Measurements from ENCODE around the gene ITPKC.

The ITPKC gene

DNA sequence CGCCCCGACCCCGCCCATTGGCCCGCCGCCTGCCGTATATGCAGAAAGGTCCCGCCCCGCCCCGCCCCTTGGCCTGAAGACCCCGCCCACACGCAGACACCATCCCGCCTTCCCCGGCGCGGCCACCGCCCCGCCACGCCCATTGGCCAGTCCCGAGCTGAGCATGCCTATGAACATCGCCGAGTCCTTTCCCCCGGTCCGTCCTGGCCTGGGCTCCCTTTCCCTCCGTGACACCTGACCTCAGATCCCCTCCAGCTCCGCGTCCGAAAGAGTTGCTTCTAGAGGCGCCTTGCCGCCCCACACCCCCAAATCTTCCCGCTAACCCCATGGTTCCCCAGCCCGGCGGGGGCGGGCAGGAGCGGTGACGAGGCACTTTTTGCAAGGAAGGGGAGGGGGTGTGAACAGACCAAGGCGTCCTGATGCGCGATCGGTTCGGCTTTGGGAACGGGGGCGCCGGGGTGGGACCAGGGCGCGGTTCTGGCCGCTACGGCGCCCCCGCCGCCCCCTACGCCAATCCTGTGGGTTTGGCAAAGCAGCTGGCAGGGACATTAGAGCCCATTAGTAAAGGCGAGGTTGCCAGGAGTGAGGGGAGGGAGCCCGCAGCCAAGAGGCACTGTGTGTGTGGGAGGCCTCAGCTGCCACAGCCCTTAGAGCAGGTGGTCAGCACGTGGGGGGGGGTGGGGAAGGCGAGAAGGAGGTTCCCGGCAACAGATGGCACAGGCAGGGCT lies 26.1 kb upstream of the ITPKC start:
- peak; percentile 76 for DNase-seq (ENCODE audit: low read depth)

DNA sequence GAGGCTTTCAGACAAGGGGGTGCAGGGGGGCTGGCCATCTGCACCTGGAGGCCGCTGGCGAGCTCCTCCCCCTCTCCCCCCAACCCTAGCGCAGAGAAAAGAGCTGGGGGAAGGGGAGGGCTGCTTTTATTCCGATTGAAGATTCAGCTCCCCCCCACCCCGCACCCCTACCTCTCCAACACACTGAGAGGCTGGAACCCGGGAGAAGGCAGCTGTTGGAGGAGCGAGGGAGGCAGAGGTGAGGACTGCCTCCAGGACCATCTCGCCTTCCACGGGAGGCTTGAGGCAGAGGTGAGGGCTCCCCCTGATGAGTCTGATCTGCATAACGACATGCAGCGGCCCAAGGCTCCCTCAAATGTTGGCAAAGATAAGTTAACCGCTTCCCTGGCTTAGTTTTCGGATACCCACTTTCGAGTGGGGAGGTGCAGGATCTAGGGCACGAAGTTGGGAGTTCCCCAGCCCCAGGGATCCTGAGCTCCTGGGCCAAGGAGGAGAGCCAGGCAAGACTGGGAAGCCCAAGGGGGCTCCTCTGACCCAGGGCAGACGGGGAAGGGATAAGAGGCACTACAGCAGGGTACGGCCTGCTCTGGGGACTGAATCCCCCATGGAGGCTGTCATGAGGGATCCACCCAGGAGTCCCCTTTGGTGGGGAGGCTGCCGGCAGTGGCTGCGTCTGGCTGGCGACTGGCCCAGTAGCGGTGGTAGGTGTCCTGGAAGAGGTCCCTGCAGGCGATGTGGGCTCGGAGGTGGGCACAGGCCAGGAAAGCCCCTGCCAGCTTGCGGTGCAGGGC lies 25.3 kb upstream of the ITPKC start:
- DNase-seq (ENCODE audit: low read depth), result no peak

DNA sequence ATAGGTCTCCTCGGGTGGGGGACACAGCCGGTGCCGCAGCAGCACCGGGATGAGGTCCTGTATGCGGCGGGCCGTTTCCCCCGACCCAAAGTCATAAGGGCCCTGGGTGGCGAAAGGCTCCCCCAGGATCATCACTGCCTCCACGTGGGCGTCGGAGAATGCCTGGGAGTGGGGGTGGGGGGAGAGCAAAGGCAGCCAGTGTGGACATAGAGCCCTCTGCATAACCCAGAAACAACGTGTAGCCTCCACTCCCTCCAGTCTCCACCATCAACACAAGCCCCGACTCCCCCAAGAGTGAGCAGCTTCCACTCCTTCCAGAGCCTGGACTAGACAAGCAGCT lies 24.7 kb upstream of the ITPKC start:
- DNase-seq (ENCODE audit: low read depth), result no peak

DNA sequence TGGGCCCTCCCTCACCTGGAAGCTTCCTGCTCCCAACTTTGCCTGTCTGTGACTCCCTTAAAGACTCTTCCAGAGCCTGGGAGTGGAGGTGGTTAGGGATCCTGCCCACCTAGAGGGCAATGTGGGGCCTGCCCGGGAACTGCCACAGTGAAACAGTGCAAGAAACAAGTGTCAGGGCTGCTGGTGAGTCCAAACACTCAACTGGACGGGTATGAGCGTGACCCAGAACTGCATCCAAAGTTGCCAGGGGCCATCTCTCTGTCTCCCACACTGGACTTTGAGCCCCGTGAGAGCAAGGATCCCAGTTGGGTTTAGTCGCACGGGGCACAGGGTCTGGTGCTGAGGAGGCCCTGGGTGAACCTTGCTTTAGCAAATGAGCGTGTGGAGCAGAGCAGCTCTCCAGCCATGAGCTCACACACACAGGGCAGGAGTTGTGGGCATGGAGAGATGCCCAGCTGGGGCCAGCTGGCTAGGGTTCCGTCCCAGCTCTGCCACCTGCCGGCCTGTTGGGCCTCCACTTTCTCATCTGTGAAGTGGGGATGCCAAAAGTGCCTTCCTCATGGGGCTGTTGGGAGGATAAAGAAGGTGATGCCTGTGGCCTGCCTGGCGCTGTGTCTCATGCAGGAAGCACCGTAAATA lies 23.6 kb upstream of the ITPKC start:
- DNase-seq (ENCODE audit: low read depth), result no peak

DNA sequence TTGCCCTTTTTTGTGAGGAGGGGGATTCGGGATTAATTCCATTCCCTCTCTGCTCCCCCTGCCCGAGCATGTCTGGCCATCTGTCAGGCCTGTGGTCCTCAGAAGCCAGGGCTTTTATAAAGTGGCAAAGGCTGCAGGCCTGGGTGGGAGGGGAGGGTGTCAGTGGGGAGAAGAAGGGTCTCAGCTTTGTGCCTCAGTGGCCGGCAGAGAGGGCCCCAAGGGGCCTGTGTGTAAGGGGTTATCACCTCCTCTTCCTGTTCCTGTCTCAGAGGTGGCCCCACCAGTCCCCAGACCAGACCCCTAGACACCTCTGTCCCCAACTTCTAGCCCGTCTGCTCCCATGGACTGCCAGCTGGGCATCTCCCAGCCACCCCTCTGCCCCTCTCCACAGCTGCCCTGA lies 23.0 kb upstream of the ITPKC start:
- no peak for DNase-seq (ENCODE audit: low read depth)

DNA sequence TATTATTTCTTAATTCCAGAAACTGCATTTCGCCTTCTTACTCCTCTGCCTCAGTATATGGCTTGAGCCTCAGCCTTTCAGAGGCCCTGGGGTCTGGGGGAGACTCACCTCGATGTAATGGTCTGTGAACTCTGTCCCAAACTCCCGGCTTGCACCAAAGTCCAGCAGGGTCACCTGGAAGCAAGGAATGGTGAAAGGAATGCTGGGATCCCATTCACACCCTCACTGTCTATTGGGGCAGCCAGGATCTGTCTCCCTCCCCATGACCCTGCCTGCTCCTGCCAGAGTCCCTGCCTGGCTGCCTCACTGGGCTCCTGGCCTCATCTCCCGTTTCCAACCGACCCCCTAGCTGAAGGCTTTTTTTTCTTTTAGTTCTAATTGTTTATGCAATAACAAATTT lies 21.0 kb upstream of the ITPKC start:
- no peak for DNase-seq (ENCODE audit: low read depth)

DNA sequence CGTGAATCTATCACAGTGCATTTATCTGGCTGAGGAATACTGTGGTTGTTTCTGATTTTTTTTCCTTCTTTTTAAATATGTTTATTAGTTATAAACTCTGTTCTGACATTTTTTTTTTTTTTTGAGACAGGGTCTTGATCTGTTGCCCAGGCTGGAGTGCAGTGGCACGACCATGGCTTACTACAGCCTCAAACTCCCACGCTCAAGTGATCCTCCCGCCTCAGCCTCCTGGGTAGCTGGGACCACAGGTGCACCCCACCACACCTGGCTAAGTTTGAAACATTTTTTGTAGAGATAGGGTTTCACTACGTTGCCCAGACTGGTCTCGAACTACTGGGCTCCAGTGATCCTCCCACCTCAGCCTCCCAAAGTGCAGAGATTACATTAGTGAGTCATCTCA lies 19.9 kb upstream of the ITPKC start:
- no peak for DNase-seq (ENCODE audit: low read depth)

DNA sequence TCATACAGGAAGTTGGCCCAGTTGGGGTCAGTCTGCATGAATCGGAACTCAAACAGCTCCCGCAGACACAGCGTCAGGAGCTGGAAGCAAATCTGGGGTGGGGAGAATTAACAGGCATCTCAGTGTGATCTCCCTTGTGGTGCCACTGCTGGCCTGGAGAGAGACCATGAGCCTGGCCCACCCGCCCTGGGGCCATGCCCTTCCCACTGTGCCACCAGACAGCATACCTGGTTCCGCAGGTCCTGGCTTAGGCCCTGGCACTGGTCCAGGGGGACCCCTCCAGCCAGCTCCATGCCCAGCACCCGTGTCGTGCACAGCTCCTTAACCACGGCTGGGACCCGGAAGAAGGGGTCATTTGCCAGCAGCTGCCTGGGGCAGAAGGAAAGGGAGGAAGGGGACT lies 16.8 kb upstream of the ITPKC start:
- no peak for DNase-seq (ENCODE audit: low read depth)

DNA sequence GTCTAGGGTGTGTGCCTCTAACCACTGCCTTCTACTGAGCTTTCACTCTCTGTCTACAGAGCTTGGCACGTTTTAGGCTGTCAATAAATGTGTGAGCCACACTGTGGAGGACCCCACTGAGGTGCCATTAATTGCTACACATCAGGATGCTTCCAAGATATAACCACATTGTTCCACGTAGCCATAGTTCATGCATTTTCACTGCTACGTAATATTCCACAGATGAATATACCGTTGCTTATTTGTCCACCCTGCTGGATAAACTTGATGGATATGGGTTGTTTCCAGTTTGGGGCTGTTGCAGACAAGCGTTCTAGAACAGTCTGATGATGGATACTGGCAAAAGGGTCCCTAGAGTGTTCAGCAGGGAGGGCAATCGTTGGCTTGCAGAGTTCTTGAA lies 15.2 kb upstream of the ITPKC start:
- DNase-seq (ENCODE audit: low read depth), result no peak

DNA sequence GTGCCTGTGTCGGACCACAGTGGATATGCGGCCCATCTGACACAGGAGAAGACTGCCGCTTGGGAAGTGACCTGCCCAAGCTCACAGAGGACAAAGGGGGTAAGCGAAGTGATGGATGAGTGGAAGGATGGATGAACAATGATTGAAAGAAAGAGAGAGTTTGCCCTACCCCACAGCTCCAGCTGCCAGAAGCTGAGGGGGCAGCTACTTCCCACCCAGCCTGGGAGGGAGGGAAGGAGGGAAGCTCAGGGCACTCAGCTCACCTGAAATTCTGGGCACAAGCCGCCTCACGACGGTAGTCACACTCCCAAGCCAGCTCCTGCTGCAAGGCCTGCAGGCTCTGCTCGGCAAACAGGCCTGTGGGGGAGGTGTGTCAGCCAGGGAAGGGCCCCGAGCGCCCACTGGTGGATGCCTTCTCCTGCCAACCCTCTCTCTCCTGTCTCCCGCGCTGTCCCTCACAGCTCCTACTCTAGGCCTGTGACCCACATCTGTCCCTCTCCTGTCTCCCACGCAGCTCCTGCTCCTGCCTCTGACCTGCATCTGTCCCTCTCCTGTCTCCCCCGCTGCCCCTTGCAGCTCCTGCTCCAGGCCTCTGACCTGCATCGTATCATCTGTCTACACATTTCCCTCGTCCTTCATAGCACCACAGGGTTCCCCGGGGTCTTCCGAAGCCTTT lies 14.4 kb upstream of the ITPKC start:
- no peak for DNase-seq (ENCODE audit: low read depth)

DNA sequence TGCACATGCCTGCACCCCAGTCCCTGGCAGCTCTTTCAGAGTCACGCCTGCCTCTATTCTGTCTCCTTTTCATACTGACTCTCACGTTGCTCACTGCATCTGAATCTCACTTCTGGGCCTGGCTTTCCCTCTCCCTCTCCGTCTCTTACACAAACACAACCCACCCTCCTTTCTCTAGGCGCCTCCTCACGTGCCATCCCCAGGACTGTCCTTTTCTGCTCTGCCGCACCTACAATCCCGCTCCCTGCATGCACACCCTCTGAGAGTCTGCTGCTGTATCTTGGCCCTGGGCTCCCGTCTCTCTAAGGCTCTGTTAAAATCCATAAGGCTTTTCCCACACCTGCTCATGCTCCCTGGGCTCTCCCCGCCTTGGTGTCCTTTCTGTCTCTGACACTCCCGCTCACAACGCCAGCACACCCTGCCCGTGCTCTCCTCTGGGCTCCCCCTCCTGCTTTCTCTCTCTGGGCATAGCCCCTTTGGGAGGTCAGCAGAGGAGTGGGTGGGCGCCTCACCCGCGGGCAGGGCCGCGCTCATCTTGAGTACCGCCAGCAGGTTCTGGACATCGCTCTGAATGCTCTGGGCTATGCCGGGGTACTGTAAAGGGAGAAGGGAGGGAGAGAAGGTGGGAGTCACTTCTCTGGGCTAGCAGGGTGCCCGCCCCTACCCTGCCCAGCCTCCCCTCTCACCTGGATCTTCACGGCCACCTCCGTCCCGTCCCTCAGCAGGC lies 13.7 kb upstream of the ITPKC start:
- no peak for DNase-seq (ENCODE audit: low read depth)

DNA sequence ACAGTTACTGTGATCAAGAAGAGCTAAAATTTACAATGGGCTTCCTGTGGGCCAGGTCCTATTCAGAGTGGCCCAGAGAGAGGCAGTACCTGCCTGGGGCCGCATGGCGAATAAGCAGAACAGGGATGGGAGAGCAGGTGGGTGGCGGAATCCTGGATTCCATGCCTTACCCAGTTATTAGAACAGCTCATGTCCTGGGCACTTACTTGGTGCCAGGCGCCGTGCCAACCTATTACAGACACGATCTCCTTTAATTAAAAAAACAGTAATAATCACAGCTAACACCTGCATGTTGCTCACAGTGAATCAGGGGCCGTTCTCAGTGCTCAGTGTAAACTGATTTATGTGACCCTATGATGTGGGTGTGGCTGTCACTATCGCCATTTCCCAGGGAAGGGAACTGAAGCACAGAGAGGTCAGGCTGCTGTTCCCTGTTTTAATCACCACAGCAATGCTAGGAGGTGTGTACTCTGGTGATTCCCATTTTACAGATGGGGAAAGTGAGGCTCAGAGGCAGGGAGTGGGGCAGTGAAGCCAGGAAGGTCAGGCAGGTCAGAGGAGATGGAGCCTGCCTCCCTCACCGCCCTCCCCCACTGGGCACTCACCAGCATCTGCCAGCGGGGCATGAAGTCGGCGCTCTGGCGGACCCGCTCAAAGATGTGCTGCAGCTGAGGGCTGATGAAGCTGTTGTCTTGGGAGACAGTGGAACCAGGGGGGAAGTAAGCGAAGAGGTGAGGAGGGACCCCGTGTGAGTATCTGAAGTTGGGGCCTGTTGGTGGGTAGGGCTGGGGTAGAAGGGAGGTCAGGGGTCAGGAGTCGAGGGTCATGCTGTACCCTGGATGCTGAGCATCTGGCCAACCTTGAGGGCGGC lies 12.2 kb upstream of the ITPKC start:
- no peak for DNase-seq (ENCODE audit: low read depth)

DNA sequence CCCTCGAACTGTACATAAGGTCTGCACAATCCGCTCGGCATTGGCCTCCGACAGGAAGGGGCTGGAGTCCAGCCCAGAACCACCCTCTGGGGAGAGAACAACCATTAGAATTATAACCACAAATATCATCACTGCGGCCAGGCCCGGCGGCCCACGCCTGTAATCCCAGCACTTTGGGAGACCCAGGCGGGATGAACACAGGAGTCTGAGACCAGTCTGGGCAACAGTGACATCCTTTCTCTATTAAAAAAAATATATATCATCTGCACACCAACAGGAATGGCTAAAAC lies 11.6 kb upstream of the ITPKC start:
- no peak for DNase-seq (ENCODE audit: low read depth)

DNA sequence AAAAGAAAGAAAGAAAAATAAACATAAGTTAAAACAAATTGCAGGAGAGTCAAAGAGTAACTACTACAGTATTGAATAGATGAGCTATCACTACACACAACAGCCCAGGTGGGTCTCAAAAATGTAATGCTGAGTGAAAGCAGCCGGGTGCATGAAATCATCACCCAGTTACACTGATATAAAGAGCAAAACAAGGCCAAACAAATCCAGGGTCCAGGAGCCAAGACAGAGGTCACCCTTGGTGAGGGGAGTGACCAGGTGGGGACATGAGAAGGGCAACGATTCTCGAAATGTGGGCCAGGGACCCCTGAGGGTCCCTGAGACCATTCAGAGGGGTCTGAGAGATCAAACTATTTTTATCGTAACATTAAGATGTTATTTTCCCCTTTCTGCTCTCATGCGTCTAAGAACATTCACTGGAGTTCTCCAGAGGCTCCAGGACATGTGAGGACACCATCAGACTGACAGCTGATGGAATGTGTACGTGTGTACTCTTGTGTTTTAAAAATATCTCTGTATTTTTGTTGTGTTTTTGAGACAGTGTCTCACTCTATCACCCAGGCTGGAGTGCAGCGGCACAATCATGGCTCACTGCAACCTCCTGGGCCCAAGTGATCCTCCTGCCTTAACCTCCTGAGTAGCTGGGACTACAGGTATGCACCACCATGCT lies 10.8 kb upstream of the ITPKC start:
- no peak for DNase-seq (ENCODE audit: low read depth)

DNA sequence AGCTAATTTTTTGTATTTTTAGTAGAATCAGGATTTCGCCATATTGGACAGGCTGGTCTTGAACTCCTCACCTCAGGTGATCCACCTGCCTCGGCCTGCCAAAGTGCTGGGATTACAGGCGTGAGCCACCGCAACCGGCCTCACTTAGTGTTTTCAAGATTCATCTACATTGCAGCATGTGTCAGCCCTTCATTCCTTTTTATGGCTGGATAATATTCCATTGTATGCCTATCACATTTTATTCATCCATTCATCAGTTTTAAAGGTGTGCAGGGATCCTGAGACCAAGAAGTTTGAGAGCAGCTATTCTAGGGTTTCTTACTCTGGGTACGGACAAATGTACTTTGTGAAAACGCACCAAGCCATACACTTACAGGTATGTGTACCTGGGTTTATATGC lies 9.3 kb upstream of the ITPKC start:
- no peak for DNase-seq (ENCODE audit: low read depth)

DNA sequence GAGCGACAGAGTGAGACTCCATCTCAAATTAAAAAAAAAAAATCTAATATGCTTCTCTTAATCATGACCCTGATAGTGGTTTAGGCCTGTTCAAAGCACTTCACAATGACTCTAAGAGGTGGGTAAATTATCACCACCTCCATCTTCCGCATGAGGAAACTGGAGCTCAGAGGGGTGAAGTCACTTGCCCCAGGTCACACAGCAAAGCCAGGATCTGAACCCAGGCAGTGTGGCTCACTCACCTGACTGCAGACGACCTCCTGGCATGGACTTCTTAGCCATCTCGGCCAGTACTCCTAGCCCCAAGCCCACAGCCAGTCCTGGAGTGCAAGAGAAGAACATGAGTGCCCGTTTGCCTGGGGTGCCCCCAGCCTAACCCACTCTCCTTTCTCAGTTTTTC lies 7.1 kb upstream of the ITPKC start:
- DNase-seq (ENCODE audit: low read depth), result no peak

DNA sequence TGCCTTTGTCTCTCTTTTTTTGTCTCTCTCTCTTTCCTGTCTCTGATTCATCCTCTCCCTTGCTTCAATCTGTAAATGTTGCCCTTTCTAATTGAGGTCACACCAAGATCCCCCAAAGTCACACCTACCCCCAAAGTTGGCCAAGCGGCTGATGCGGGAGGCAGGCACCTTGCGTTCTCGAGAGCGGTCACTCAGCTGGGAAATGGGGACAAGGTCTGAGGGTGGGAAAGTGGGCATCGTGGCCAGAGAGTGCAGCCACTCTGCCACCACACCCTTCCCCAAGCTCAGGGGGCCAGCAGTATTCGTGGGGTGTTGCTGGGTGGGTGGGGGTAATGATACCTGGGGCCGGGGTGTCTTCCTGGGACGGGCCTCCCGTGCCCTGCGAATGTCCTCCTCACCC lies 3.0 kb upstream of the ITPKC start:
- no peak for DNase-seq (ENCODE audit: low read depth)

DNA sequence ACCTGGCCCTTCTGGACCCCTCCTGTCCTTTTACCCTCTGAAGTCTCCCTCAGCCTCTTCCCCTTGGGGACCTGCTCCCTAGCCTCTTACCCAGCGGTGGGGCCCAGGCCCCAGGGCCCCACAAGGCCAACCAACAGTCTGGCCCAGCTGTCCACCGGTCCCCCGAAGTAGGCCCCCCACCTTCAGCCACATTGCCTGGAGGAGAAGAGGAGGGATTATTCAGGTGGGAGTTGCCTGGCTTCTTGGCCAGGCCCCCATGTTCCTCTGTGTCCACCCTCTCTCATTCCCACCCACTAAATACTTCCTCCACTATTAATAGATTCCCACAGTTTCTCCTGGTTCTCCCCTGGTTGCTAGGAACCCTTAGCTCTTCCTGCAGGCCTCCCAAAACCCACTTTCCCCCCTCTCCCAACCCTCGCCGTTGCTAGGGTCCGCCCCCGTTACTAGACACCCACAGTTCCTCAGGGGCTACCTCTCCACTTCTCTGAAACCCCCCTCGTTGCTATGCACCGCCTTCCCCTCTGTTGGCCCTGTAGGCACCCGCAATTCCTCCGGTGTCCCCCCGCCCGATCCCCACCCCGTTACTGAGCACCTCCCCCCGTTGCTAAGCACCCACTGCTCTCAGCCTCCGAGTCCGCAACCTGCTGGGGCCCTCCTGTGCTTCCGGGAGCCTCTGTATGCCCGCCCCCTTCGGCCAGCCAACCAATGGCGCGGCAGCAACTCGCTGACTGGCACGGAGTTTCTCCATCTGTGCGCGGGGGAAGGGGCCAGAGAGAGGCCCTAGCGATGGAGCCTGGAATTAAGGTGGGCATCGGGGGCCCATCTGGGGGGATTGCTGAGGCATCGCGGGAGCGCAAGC lies 2.2 kb upstream of the ITPKC start:
- DNase-seq (ENCODE audit: low read depth), result peak; percentile 86

DNA sequence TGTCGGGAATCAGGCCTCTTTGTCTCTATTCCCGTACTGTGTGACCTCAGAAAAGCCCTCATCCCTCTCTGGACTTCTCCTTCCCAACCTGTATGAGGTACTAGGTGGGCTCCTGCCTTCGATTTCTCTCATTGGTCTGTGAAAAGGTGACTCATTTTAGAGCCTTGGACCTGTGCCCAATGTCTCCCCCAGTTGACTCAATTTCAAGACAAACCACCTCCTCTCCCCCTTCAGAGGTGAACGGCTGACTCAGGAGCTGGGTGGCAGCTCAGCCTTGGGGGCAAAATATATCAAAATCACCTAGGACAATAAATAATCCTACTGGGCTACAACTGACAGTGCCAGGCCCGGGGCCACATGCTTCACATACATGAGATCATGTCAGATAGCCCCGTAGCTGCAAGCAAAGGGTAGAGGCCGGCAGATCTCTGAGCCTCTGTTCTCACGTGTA lies 856 bp upstream of the ITPKC start:
- DNase-seq (ENCODE audit: low read depth), result peak; percentile 73

Measured in stimulated activated CD8-positive, alpha-beta memory T cell treated with anti-CD3 and anti-CD28 coated beads, Interleukin-12 subunit alpha, Interleukin-12 subunit beta, amount 100 ng/mL, for 1 hour (primary cell).